Stimulated activated CD4-positive, alpha-beta T cell treated with anti-CD3 and anti-CD28 coated beads, TNF-alpha, amount 100 ng/mL, for 4 hours (primary cell): ENCODE measurements around the gene IMP4.
"Not testable (repeated sequence)": the region's sequence is repeated elsewhere in the genome, so short reads cannot be mapped to it uniquely, and the experiment has no call there.

Experiments
- DNase-seq, 3 experiments: peaks; one replicate each; pipeline ENCODE4 v3.0.0-alpha.2; 2020; ENCODE audit warnings: low read depth in 3 of 3

The IMP4 gene

GRCh38 chr2:130342533-130343275 is at the start of gene IMP4:
Gene IMP4, plus strand, starts transcription at chr2:130342897. Its CDS starts 36 bp downstream, at chr2:130342933.
- peak; percentile 72 to 91 (median 90) for DNase-seq

GRCh38 chr2:130300258-130300969 is 42.3 kb upstream of the IMP4 start:
- DNase-seq: no peak

GRCh38 chr2:130300970-130301348 is 41.7 kb upstream of the IMP4 start:
- DNase-seq: no peak

GRCh38 chr2:130302164-130302886 is 40.4 kb upstream of the IMP4 start:
- DNase-seq: no peak

GRCh38 chr2:130303169-130303568 is 39.5 kb upstream of the IMP4 start:
- DNase-seq: no peak

- DNase-seq: no peak
These were observed 38.0 kb upstream of the IMP4 start for GRCh38 chr2:130304726-130305125.

GRCh38 chr2:130307850-130308249 is 34.8 kb upstream of the IMP4 start:
- DNase-seq: no peak

GRCh38 chr2:130310881-130311280 is 31.8 kb upstream of the IMP4 start:
- no peak for DNase-seq

GRCh38 chr2:130313812-130314334 is 28.8 kb upstream of the IMP4 start:
- DNase-seq: no peak

- no peak for DNase-seq
These were observed 28.3 kb upstream of the IMP4 start for GRCh38 chr2:130314377-130314776.

GRCh38 chr2:130316596-130316995 is 26.1 kb upstream of the IMP4 start:
- no peak for DNase-seq

- no peak for DNase-seq
These were observed 23.8 kb upstream of the IMP4 start for GRCh38 chr2:130318906-130319305.

GRCh38 chr2:130319536-130319935 is 23.2 kb upstream of the IMP4 start:
- DNase-seq: no peak

- no peak for DNase-seq
These were observed 14.8 kb upstream of the IMP4 start for GRCh38 chr2:130327703-130328527.

- DNase-seq: no peak
These were observed 14.0 kb upstream of the IMP4 start for GRCh38 chr2:130328710-130329109.

GRCh38 chr2:130332271-130333073 is 10.2 kb upstream of the IMP4 start:
- peak; percentile 42 to 51 (median 43) for DNase-seq

GRCh38 chr2:130333253-130333652 is 9.4 kb upstream of the IMP4 start:
- not testable (repeated sequence) for DNase-seq

GRCh38 chr2:130334026-130334425 is 8.7 kb upstream of the IMP4 start:
- no peak for DNase-seq

- no peak for DNase-seq
These were observed 7.5 kb upstream of the IMP4 start for GRCh38 chr2:130335226-130335625.

- DNase-seq: no peak
These were observed 6.4 kb upstream of the IMP4 start for GRCh38 chr2:130336150-130336876.
